AG04449 (cell line): ENCODE results near the gene PCDHGB4.
A peak's percentile ranks its signal among the peaks of the same experiment; 100 is the strongest.
"Not testable (repeated sequence)": the region's sequence is repeated elsewhere in the genome, so short reads cannot be mapped to it uniquely, and the experiment has no call there.

Experiments used
- CTCF ChIA-PET: fragments of 350-600 bp; formaldehyde crosslinking; extraction: SDS; loops from one replicate; lab custom pipeline; 2021; ENCODE audit warnings: antibody characterized with exemption; lab: Yijun Ruan, JAX
- POLR2A ChIA-PET: fragments of 400-600, 350-600 bp; formaldehyde crosslinking; extraction: SDS; loops from one replicate; lab custom pipeline; 2020; ENCODE audit warnings: antibody characterized with exemption, inconsistent platforms; lab: Yijun Ruan, JAX
- DNase-seq: peaks from one replicate; pipeline ENCODE4 v3.0.0-alpha.2; 2010; ENCODE audit warnings: low read depth, low spot score
- H3K4me3 ChIP-seq: 2 replicates; pipeline ENCODE4 v1.5.1; 2011; ENCODE audit warnings: low read depth, mild to moderate bottlenecking, control low read depth, low read length
- CTCF ChIP-seq: IDR thresholded peaks from one replicate; pipeline ENCODE4 v1.5.1; 2011; ENCODE audit warnings: mild to moderate bottlenecking, moderate library complexity, low read length, control low read depth, inconsistent platforms; ENCODE audit not compliant: insufficient read depth; ENCODE audit errors: missing control alignments

Gene PCDHGB4

GRCh38 chr5:141343953-141344463 lies 43.5 kb upstream of the PCDHGB4 start:
- DNase-seq: no peak
- CTCF ChIA-PET: interaction anchor here (0.9 to 10.4 kb wide), 20 partner anchors 9 to 231 kb away, joined by 3 to 134 read pairs (median 4); partner anchors contain the start of genes PCDHGA1, PCDHGA11, PCDHGA4 and PCDHGA5
- no peak for TF ChIP-seq CTCF
- peak overlapping the region; percentile 43 for H3K4me3 ChIP-seq
- POLR2A ChIA-PET: no interaction called here

GRCh38 chr5:141345327-141345726 lies 42.2 kb upstream of the PCDHGB4 start:
- no peak for TF ChIP-seq CTCF
- no peak for DNase-seq
- ChIA-PET CTCF (interaction anchor here (1.1 to 10.4 kb wide), 4 partner anchors 13 to 221 kb away, joined by 3 to 134 read pairs (median 18); no protein-coding TSS in a partner anchor), POLR2A (no interaction called here)
- H3K4me3 ChIP-seq: no peak overlapping the region

- H3K4me3 ChIP-seq, DNase-seq, POLR2A ChIA-PET: not testable (repeated sequence)
- CTCF ChIA-PET: interaction anchor here (1.1 to 10.4 kb wide), 5 partner anchors 10 to 228 kb away, joined by 3 to 134 read pairs (median 4); no protein-coding TSS in a partner anchor
These were observed 41.5 kb upstream of the PCDHGB4 start for GRCh38 chr5:141346017-141346416.

- no peak for DNase-seq
- peak; percentile 50 for TF ChIP-seq CTCF
- ChIA-PET POLR2A (no interaction called here), CTCF (interaction anchor here (0.6 to 10.4 kb wide), 20 partner anchors 8 to 228 kb away, joined by 3 to 134 read pairs (median 6); partner anchors contain the start of genes PCDHGA1, PCDHGA2, PCDHGA5 and PCDHGA8)
- peak within 1 kb of the TSS; percentile 39 for H3K4me3 ChIP-seq
These were observed 37.4 kb upstream of the PCDHGB4 start, which contains the start of gene PCDHGB1 for GRCh38 chr5:141349917-141350619. TSS of gene PCDHGB1 (plus strand) at chr5:141350099. CDS start at chr5:141350261, 162 bp downstream.

GRCh38 chr5:141351591-141351990 lies 35.9 kb upstream of the PCDHGB4 start:
- no peak overlapping the region for H3K4me3 ChIP-seq
- no peak for TF ChIP-seq CTCF
- no peak for DNase-seq
- ChIA-PET POLR2A (no interaction called here), CTCF (interaction anchor here (2.4 to 10.4 kb wide), 6 partner anchors 22 to 215 kb away, joined by 6 to 134 read pairs (median 21); partner anchors contain the start of gene PCDHGA1)

GRCh38 chr5:141354900-141355469 lies 32.5 kb upstream of the PCDHGB4 start, which contains the start of gene PCDHGA4:
TSS of gene PCDHGA4 (plus strand) at chr5:141355021. CDS start at chr5:141355108, 87 bp downstream.
- no peak for DNase-seq
- POLR2A ChIA-PET: no interaction called here
- peak; percentile 2 for TF ChIP-seq CTCF
- H3K4me3 ChIP-seq: peak within 1 kb of the TSS; percentile 45
- CTCF ChIA-PET: interaction anchor here (1.0 to 3.7 kb wide), 17 partner anchors 9 to 212 kb away, joined by 3 to 37 read pairs (median 6); partner anchors contain the start of genes PCDHGA1, PCDHGA2, PCDHGA3 and PCDHGA5
